MM.1S (cell line): ENCODE results near the gene COPZ1.

ENCODE experiments used
- DNase-seq: peaks from one replicate; pipeline ENCODE4 v3.0.0-alpha.2; 2015
- H2AFZ ChIP-seq: fragments of 300-600 bp; sonication (generic); 2 replicates; pipeline ENCODE4 v1.6.0; 2016; ENCODE audit warnings: antibody characterized with exemption, low read length
- H3F3A ChIP-seq: fragments of 300-600 bp; sonication (generic); 2 replicates; pipeline ENCODE4 v1.6.1; 2016; ENCODE audit warnings: mild to moderate bottlenecking, antibody characterized with exemption, low read length, moderate library complexity, mixed read lengths; ENCODE audit not compliant: insufficient read depth
- H3K27ac ChIP-seq: fragments of 300-600 bp; sonication (generic); 2 replicates; pipeline ENCODE4 v1.5.1; 2016; ENCODE audit warnings: mild to moderate bottlenecking, low read length
- H3K27me3 ChIP-seq: fragments of 300-600 bp; sonication (generic); replicated peaks from 2 replicates; pipeline ENCODE4 v1.6.0; 2016; ENCODE audit warnings: low read length; ENCODE audit not compliant: insufficient read depth
- H3K36me3 ChIP-seq: fragments of 300-600 bp; sonication (generic); replicated peaks from 2 replicates; pipeline ENCODE4 v1.6.1; 2016; ENCODE audit warnings: mild to moderate bottlenecking, low read length, mixed read lengths; ENCODE audit not compliant: insufficient read depth
- H3K4me1 ChIP-seq: fragments of 300-600 bp; sonication (generic); 2 replicates; pipeline ENCODE4 v1.6.1; 2016; ENCODE audit warnings: low read length, mixed read lengths
- H3K4me2 ChIP-seq: fragments of 300-600 bp; sonication (generic); 2 replicates; pipeline ENCODE4 v1.6.0; 2016; ENCODE audit warnings: low read depth, low read length
- H3K4me3 ChIP-seq: fragments of 300-600 bp; sonication (generic); 2 replicates; pipeline ENCODE4 v1.5.1; 2016; ENCODE audit warnings: low read length, mixed read lengths
- H3K79me2 ChIP-seq: fragments of 300-600 bp; sonication (generic); 2 replicates; pipeline ENCODE4 v1.6.1; 2016; ENCODE audit warnings: mixed run types, low read length, mixed read lengths
- H3K9ac ChIP-seq: fragments of 300-600 bp; sonication (generic); 2 replicates; pipeline ENCODE4 v1.6.1; 2016; ENCODE audit warnings: low read length, mixed read lengths
- H3K9me2 ChIP-seq: fragments of 300-600 bp; sonication (generic); replicated peaks from 2 replicates; pipeline ENCODE4 v1.6.1; 2016; ENCODE audit warnings: mild to moderate bottlenecking, low read length, mixed read lengths; ENCODE audit not compliant: insufficient read depth
- H3K9me3 ChIP-seq: fragments of 300-600 bp; sonication (generic); replicated peaks from 2 replicates; pipeline ENCODE4 v1.6.1; 2016; ENCODE audit warnings: mild to moderate bottlenecking, low read length, mixed read lengths; ENCODE audit not compliant: insufficient read depth
- H4K20me1 ChIP-seq: fragments of 300-600 bp; sonication (generic); 2 replicates; pipeline ENCODE4 v1.6.1; 2016; ENCODE audit warnings: mild to moderate bottlenecking, low read length, moderate library complexity, mixed read lengths; ENCODE audit not compliant: insufficient read depth
- EZH2 ChIP-seq: fragments of 300-600 bp; sonication (generic); optimal IDR thresholded peaks from 2 replicates; pipeline ENCODE3; 2017; ENCODE audit warnings: low read depth, mild to moderate bottlenecking, antibody characterized with exemption, low read length, mixed read lengths
- EZH2phosphoT487 ChIP-seq: fragments of 300-600 bp; sonication (generic); IDR thresholded peaks from 2 replicates; pipeline ENCODE4 v1.6.1; 2018; ENCODE audit warnings: antibody characterized with exemption, low read length
- TF ChIP-seq, protein P1 (sequence below): fragments of 300-600 bp; sonication (generic); IDR thresholded peaks from 2 replicates; pipeline ENCODE4 v1.5.1; 2016; ENCODE audit warnings: antibody characterized with exemption, low read length, mixed read lengths

The COPZ1 gene

DNA sequence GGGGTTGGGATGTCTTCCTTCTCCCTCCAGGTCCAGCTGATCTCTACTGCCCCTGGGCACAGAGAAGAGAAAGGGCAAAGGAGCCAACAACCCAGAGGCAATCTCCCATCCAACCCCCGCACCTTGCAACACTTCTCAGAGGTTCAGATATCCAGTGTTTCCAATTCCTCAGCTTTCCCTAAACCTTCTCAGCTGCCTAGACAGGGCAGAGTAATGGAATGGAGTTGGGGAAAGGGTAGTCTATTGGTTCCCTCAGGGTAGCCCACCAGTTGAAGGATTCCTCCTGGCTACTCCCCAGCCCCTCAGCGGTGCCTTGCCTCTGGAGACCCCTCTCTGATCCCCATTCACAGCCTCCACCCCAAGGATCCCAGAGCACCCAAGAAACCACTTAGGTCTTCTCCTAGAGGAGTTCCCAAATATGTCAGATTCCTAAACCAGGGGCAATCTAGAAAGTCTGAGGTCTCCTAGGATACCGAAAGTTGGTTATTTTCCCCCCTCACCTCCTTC, 24.7 kb upstream of the COPZ1 start:
- Histone ChIP-seq H2AFZ (no peak overlapping the region), H3K4me3 (no peak overlapping the region), H3K9ac (no peak overlapping the region), H3K9me3 (no peaks in the 10 kb centered on the region), H4K20me1 (no peaks in the 10 kb centered on the region), H3K27me3 (peaks cover 55% of the 10 kb centered on the region), H3K4me1 (peaks cover 4% of the 10 kb centered on the region; the same call in 1 of the 2 replicates), H3K4me2 (peak overlapping the region; percentile 50), H3K27ac (no peak overlapping the region), H3F3A (no peaks in the 10 kb centered on the region), H3K36me3 (no peaks in the 10 kb centered on the region), H3K79me2 (no peaks in the 10 kb centered on the region), H3K9me2 (no peaks in the 10 kb centered on the region)
- TF ChIP-seq EZH2phosphoT487, result no peak
- TF ChIP-seq EZH2, result no peak
- TF ChIP-seq, protein P1, sequence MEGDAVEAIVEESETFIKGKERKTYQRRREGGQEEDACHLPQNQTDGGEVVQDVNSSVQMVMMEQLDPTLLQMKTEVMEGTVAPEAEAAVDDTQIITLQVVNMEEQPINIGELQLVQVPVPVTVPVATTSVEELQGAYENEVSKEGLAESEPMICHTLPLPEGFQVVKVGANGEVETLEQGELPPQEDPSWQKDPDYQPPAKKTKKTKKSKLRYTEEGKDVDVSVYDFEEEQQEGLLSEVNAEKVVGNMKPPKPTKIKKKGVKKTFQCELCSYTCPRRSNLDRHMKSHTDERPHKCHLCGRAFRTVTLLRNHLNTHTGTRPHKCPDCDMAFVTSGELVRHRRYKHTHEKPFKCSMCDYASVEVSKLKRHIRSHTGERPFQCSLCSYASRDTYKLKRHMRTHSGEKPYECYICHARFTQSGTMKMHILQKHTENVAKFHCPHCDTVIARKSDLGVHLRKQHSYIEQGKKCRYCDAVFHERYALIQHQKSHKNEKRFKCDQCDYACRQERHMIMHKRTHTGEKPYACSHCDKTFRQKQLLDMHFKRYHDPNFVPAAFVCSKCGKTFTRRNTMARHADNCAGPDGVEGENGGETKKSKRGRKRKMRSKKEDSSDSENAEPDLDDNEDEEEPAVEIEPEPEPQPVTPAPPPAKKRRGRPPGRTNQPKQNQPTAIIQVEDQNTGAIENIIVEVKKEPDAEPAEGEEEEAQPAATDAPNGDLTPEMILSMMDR, result no peak
- no peak for DNase-seq

- H3K4me1 ChIP-seq, result peaks cover 4% of the 10 kb centered on the region; the same call in 1 of the 2 replicates
- no peaks in the 10 kb centered on the region for H3K9me2 ChIP-seq
- H3K27me3 ChIP-seq, result peaks cover 49% of the 10 kb centered on the region
- H3K9me3 ChIP-seq, result no peaks in the 10 kb centered on the region
- no peaks in the 10 kb centered on the region for H3F3A ChIP-seq
- H4K20me1 ChIP-seq, result no peaks in the 10 kb centered on the region
- no peaks in the 10 kb centered on the region for H3K79me2 ChIP-seq
- H3K4me3 ChIP-seq, result no peak within 1 kb of the TSS
- no peak for TF ChIP-seq EZH2phosphoT487
- no peak for TF ChIP-seq EZH2
- TF ChIP-seq, protein P1, result no peak
- H3K36me3 ChIP-seq, result no peaks in the 10 kb centered on the region
- H3K9ac ChIP-seq, result no peak within 1 kb of the TSS
- 0 out of 2 replicates have a peak within 1 kb of the TSS, but pooled peaks have one; percentile 36 for H2AFZ ChIP-seq
- H3K4me2 ChIP-seq, result peak within 1 kb of the TSS; percentile 50
- peak; percentile 37 for DNase-seq
- no peak within 1 kb of the TSS for H3K27ac ChIP-seq
Measured at GRCh38 chr12:54300732-54301427, 24.1 kb upstream of the COPZ1 start, which contains the start of gene NFE2. Gene NFE2 (minus strand): TSS chr12:54301015. CDS start chr12:54295248, 5,767 bp downstream.

GRCh38 chr12:54301428-54302048, 23.4 kb upstream of the COPZ1 start:
- Histone ChIP-seq H2AFZ (no peak overlapping the region), H3K36me3 (no peaks in the 10 kb centered on the region), H3K9me2 (no peaks in the 10 kb centered on the region), H3K79me2 (no peaks in the 10 kb centered on the region), H3F3A (no peaks in the 10 kb centered on the region), H3K4me2 (peak overlapping the region; percentile 50; the same call in 1 of the 2 replicates), H3K27ac (no peak overlapping the region), H3K4me1 (peaks cover 4% of the 10 kb centered on the region; the same call in 1 of the 2 replicates), H3K4me3 (no peak overlapping the region), H4K20me1 (no peaks in the 10 kb centered on the region), H3K9ac (no peak overlapping the region), H3K27me3 (peaks cover 49% of the 10 kb centered on the region), H3K9me3 (no peaks in the 10 kb centered on the region)
- TF ChIP-seq EZH2phosphoT487, result no peak
- TF ChIP-seq EZH2, result no peak
- TF ChIP-seq, protein P1, result no peak
- no peak for DNase-seq
